NT2/D1 (cell line): ENCODE results near the gene PDE8A.

Source experiments
- DNase-seq: peaks from one replicate; pipeline ENCODE4 v3.0.0-alpha.2; 2011; ENCODE audit warnings: low read depth, low spot score
- H3K27me3 ChIP-seq: 2 replicates; pipeline ENCODE4 v1.6.0; 2011; ENCODE audit warnings: mild to moderate bottlenecking; ENCODE audit not compliant: insufficient read length, insufficient read depth
- H3K36me3 ChIP-seq: 2 replicates; pipeline ENCODE4 v1.6.1; 2011; ENCODE audit warnings: mild to moderate bottlenecking, low read length, mixed read lengths; ENCODE audit not compliant: insufficient read depth, insufficient read length
- H3K4me1 ChIP-seq: 2 replicates; pipeline ENCODE4 v1.5.1; 2011; ENCODE audit not compliant: insufficient read depth, insufficient read length
- H3K4me3 ChIP-seq: 2 replicates; pipeline ENCODE4 v1.5.1; 2011; ENCODE audit warnings: low read depth; ENCODE audit not compliant: insufficient read length
- H3K9ac ChIP-seq: 2 replicates; pipeline ENCODE4 v1.6.0; 2011; ENCODE audit warnings: low read depth; ENCODE audit not compliant: insufficient read length
- H3K9me3 ChIP-seq: 2 replicates; pipeline ENCODE4 v1.5.1; 2011; ENCODE audit warnings: mild to moderate bottlenecking, low read length; ENCODE audit not compliant: insufficient read depth
- SUZ12 ChIP-seq: IDR thresholded peaks from 2 replicates; pipeline ENCODE4 v1.6.1; 2011; ENCODE audit not compliant: insufficient read length, insufficient read depth; ENCODE audit errors: extremely low read depth
- YY1 ChIP-seq: IDR thresholded peaks from 2 replicates; pipeline ENCODE4 v1.6.1; 2011; ENCODE audit not compliant: insufficient read length, insufficient read depth
- ZNF274 ChIP-seq: IDR thresholded peaks from 2 replicates; pipeline ENCODE4 v1.6.1; 2011; ENCODE audit warnings: mild to moderate bottlenecking, low read depth, low read length

The PDE8A gene

DNA sequence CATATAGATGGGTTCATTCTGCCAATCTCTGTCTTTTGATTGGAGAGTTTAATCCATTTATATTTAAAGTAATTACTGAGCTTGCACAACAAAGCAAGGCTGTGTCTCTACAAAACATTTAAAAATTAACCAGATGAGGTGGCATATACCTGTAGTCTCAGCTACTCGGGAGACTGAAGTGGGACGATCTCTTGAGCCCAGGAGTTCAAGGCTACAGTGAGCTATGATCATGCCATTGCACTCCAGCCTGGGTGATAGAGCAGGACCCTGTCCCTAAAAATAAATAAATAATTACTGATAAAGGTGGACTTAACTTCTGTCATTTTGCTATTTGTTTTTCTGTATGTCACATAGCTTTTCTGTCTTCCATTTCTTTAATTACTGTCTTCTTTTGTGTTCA, 78.1 kb downstream of the PDE8A start:
- Histone ChIP-seq H3K27me3 (no peaks in the 10 kb centered on the region), H3K4me1 (no peaks in the 10 kb centered on the region), H3K9ac (no peak overlapping the region), H3K9me3 (peaks cover 29% of the 10 kb centered on the region), H3K4me3 (no peak overlapping the region), H3K36me3 (no peaks in the 10 kb centered on the region)
- no peak for DNase-seq
- TF ChIP-seq YY1 (no peak), ZNF274 (no peak), SUZ12 (no peak)

DNA sequence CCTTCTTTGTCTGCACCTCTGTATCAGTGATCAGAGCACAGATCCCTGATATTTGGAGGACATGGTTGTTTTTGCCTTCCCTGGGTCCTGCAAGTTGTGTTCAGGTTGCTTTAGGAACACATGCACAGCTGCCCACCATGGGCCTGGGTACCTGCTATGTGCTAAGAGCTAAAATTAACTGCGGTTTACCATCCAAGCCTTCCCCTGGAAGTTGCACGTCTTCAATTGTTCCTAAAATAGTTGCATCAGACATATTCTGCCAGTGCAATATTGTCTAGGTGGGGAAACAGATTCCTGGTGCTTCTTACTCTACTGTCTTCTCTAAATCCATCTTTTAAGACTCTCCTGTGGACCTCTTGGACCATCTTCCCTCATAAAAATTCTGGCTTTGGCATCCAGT, 80.9 kb downstream of the PDE8A start:
- TF ChIP-seq SUZ12 (no peak), YY1 (no peak)
- Histone ChIP-seq H3K4me3 (no peak overlapping the region), H3K4me1 (no peaks in the 10 kb centered on the region), H3K36me3 (peaks cover 7% of the 10 kb centered on the region), H3K9ac (no peak overlapping the region), H3K9me3 (peaks cover 22% of the 10 kb centered on the region), H3K27me3 (no peaks in the 10 kb centered on the region)
- no peak for DNase-seq

DNA sequence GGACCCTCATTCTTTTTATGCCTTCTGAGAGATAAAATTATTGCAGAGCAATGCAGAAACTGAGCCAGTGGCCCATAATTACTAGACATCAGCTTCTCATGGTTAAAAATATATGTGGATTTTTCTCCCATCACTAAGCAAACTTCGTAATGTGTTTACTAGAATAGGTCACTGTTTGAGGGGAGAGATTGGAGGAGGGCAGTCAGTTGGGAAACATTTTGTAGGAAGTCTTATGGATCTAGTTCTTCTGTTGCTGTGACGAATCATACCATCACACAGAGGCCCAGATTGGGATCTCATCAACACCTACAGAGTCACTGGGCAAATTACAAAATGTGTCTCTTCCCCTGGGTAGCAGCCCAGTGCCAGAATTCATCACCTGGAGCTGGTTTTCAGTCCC, 81.4 kb downstream of the PDE8A start:
- no peak for DNase-seq
- Histone ChIP-seq H3K36me3 (peaks cover 7% of the 10 kb centered on the region), H3K9me3 (peaks cover 19% of the 10 kb centered on the region), H3K4me3 (no peak overlapping the region), H3K9ac (no peak overlapping the region), H3K4me1 (no peaks in the 10 kb centered on the region), H3K27me3 (no peaks in the 10 kb centered on the region)
- TF ChIP-seq SUZ12 (no peak), YY1 (no peak), ZNF274 (no peak)

DNA sequence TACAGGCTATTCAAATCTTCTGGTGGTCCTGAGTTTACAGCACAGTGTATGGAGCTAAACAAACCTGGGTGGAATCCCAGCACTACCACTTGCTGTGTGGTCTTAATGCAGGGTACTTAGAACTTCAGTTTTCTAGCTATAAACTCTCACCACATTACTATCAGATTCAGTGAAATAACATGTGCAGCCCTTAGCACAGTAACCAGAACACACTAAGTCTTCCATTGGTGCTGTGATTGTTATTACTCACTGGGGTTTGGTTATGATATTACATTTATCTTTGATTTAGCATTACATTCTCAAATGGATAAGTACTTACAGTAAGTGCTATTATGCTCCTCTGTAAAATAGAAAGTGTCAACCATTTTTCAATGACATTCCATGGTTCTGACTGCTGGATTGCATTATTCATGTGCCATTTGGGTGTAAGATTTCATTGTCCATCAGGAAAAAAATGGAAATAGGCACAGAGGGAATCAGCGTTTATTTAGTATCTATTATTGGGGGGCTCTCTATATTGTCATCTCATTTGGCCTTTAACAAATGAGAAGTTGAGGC, 81.9 kb downstream of the PDE8A start:
- no peaks in the 10 kb centered on the region for H3K4me1 ChIP-seq
- H3K9ac ChIP-seq = no peak overlapping the region
- H3K9me3 ChIP-seq = peaks cover 14% of the 10 kb centered on the region
- DNase-seq = no peak
- H3K27me3 ChIP-seq = no peaks in the 10 kb centered on the region
- peaks cover 7% of the 10 kb centered on the region for H3K36me3 ChIP-seq
- H3K4me3 ChIP-seq = no peak overlapping the region
- TF ChIP-seq ZNF274 (no peak), SUZ12 (no peak), YY1 (no peak)

DNA sequence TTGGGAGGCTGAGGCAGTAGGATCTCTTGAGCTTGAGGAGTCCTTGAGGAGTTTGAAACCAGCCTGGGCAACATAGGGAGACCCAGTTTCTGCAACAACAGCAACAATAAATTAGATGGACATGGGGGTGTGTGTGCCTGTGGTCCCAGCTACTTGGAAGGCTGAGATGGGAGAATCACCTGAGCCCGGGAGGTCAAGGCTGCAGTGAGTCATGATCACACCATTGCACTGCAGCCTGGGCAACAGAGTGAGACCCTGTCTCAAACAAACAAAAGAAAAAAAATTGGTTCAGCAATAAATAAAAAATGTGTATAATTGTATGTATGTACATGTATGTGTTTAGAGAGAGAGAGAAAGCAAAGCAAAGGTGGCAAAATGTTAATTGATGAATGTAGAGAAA, 83.1 kb downstream of the PDE8A start:
- H3K36me3 ChIP-seq = peaks cover 7% of the 10 kb centered on the region
- DNase-seq = no peak
- H3K27me3 ChIP-seq = no peaks in the 10 kb centered on the region

DNA sequence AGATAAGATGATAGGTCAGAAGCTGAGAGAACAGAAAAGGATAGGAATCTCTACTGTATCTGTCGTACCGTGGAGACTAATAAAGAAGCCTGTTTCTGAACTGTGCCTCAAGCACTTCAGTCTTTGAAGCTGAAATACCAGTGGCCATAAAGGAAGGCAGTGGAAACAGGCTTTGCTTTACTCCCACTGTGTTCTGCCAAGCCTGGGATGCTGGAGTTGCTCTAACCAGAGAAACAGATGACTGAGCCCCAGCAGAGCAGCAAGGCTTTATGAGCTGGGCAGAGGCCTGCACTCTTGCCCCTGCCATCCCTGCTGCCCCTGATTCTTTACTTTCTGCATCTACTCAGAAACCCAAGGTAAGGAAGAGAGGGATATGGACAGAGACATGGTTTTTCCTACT, 89.4 kb downstream of the PDE8A start:
- no peak for TF ChIP-seq YY1
- no peak for TF ChIP-seq ZNF274
- no peak for DNase-seq
- no peaks in the 10 kb centered on the region for H3K27me3 ChIP-seq
- no peaks in the 10 kb centered on the region for H3K9me3 ChIP-seq
- no peaks in the 10 kb centered on the region for H3K4me1 ChIP-seq
- no peak overlapping the region for H3K4me3 ChIP-seq
- H3K36me3 ChIP-seq = peaks cover 7% of the 10 kb centered on the region
- H3K9ac ChIP-seq = no peak overlapping the region

More for the DNA sequence above, 83.1 kb downstream of the PDE8A start:
- Histone ChIP-seq H3K9me3 (peaks cover 13% of the 10 kb centered on the region), H3K4me3 (no peak overlapping the region), H3K9ac (no peak overlapping the region), H3K4me1 (no peaks in the 10 kb centered on the region)
- TF ChIP-seq ZNF274 = no peak
- TF ChIP-seq SUZ12 = no peak
- TF ChIP-seq YY1 = no peak

DNA sequence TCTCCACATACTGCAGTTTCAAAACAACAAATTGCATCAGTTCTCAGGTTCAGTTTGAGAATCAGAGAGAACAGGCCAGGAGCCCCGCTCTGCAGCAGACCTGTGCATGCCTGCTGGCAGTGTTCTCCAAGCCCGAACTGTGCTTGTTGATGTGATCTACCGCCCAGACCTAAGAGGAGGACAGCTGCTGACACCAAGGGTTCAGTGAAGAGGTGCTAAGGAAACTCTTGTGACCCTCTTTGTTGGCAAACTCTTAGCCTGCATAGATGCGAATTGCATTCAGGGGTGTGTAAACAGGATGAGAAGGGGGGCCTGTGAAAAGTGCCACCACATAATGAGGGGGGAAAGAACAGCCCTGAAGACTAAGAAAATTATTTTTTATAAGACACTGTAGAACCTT, 89.8 kb downstream of the PDE8A start:
- H3K9ac ChIP-seq = no peak overlapping the region
- no peak for DNase-seq
- H3K36me3 ChIP-seq = peaks cover 7% of the 10 kb centered on the region
- no peaks in the 10 kb centered on the region for H3K4me1 ChIP-seq
- H3K9me3 ChIP-seq = no peaks in the 10 kb centered on the region
- no peak overlapping the region for H3K4me3 ChIP-seq
- no peaks in the 10 kb centered on the region for H3K27me3 ChIP-seq
- TF ChIP-seq SUZ12 (no peak), YY1 (no peak), ZNF274 (no peak)
